Prostate gland (tissue), 2 donors: Measurements from ENCODE around the gene AP1M1.

Source experiments
- POLR2A ChIP-seq: fragments of 450-650 bp; IDR thresholded peaks from one replicate; pipeline ENCODE4 v1.6.1; 2016; ENCODE audit warnings: antibody characterized with exemption, mild to moderate bottlenecking
- TF ChIP-seq, protein P1 (sequence below), 4 experiments: fragments of 200-600 bp in 2 of 4; fragments of 450-650 bp in 2 of 4; sonication (generic) in 2 of 4; IDR thresholded peaks; 1 replicate in 3 of 4; 2 replicates in 1 of 4; pipeline ENCODE4 v1.5.1; 2016 to 2019; ENCODE audit warnings: antibody characterized with exemption in 4 of 4, mild to moderate bottlenecking in 2 of 4, moderate library complexity in 2 of 4

DNA sequence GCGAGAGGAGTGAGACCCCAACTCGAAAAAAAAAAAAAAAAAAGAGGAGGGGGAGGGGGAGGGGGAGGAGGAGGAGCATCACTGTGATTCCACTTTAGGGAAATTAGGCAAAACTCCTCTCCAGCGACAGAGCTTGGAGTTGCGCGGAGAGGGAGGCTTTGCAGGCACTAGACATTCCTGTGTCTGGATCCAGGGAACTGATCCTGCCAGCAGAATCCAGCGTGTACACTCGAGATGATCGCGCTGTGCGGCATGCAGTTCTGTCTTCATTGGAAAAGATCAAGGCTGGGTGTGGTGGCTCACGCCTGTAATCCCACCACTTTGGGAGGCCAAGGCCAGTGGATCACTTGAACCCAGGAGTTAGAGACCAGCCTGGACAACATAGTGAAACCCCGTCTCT is 97.3 kb downstream of the AP1M1 start:
- TF ChIP-seq, protein P1, sequence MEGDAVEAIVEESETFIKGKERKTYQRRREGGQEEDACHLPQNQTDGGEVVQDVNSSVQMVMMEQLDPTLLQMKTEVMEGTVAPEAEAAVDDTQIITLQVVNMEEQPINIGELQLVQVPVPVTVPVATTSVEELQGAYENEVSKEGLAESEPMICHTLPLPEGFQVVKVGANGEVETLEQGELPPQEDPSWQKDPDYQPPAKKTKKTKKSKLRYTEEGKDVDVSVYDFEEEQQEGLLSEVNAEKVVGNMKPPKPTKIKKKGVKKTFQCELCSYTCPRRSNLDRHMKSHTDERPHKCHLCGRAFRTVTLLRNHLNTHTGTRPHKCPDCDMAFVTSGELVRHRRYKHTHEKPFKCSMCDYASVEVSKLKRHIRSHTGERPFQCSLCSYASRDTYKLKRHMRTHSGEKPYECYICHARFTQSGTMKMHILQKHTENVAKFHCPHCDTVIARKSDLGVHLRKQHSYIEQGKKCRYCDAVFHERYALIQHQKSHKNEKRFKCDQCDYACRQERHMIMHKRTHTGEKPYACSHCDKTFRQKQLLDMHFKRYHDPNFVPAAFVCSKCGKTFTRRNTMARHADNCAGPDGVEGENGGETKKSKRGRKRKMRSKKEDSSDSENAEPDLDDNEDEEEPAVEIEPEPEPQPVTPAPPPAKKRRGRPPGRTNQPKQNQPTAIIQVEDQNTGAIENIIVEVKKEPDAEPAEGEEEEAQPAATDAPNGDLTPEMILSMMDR (IDR thresholded peaks at IDR 0.05): no peak
- no peak for TF ChIP-seq POLR2A
